CD4-positive, alpha-beta memory T cell (primary cell): ENCODE data around the gene HSPA9. TPM values are rescaled to one million over a fixed set of nuclear protein-coding genes. Genes with fewer than 3 reads are reported as not detected.
A peak's percentile ranks its signal among the peaks of the same experiment; 100 is the strongest.

Source experiments
- CTCF ChIA-PET: fragments of 350-600 bp; sonication (Branson Sonifier 250); formaldehyde crosslinking; loops from one replicate; lab custom pipeline; 2021; ENCODE audit warnings: inconsistent platforms; ENCODE audit not compliant: partially characterized antibody; lab: Charles Lee
- POLR2A ChIA-PET: fragments of 350-600 bp; sonication (Branson Sonifier 250); formaldehyde crosslinking; loops from one replicate; lab custom pipeline; 2021; ENCODE audit not compliant: partially characterized antibody; lab: Charles Lee
- DNase-seq, 5 donors: peaks; one replicate each; pipeline versions ENCODE4 v3.0.0 to v3.0.0-alpha.2; 2020 to 2022; ENCODE audit warnings: mixed read lengths in 1 of 5
- H3K27ac ChIP-seq: one replicate; pipeline ENCODE4 v1.7.0; 2013; ENCODE audit warnings: low read depth, low read length
- H3K27me3 ChIP-seq: 2 replicates; pipeline ENCODE4 v1.7.0; 2013; ENCODE audit warnings: mild to moderate bottlenecking, low read length, moderate library complexity; ENCODE audit not compliant: insufficient read depth
- H3K36me3 ChIP-seq: 2 replicates; pipeline ENCODE4 v1.7.0; 2013; ENCODE audit warnings: mild to moderate bottlenecking, low read length, moderate library complexity; ENCODE audit not compliant: insufficient read depth
- H3K4me1 ChIP-seq: 2 replicates; pipeline ENCODE4 v1.7.0; 2013; ENCODE audit warnings: mild to moderate bottlenecking, low read length, moderate library complexity; ENCODE audit not compliant: insufficient read depth
- H3K4me3 ChIP-seq, 2 donors: one replicate each; pipeline ENCODE4 v1.7.0; 2013; ENCODE audit warnings: low read length in 2 of 2, mild to moderate bottlenecking in 1 of 2
- H3K9me3 ChIP-seq, 2 donors: one replicate each; pipeline ENCODE4 v1.7.0; 2013; ENCODE audit warnings: low read length in 2 of 2, control low read depth in 1 of 2; ENCODE audit not compliant: control insufficient read depth in 1 of 2
- H3K27ac Mint-ChIP-seq, 7 donors: one replicate each; pipeline ENCODE4 v1.8.0; 2020 to 2021; ENCODE audit warnings: mixed read lengths in 7 of 7, mild to moderate bottlenecking in 6 of 7, inconsistent platforms in 3 of 7, moderate library complexity in 3 of 7
- H3K27me3 Mint-ChIP-seq, 2 donors: one replicate each; pipeline ENCODE4 v1.8.0; 2020 to 2021; ENCODE audit warnings: mixed read lengths in 2 of 2
- H3K36me3 Mint-ChIP-seq, 2 donors: one replicate each; pipeline ENCODE4 v1.8.0; 2020 to 2021; ENCODE audit warnings: mixed read lengths in 2 of 2, inconsistent platforms in 1 of 2, mild to moderate bottlenecking in 1 of 2
- H3K4me1 Mint-ChIP-seq, 4 donors: one replicate each; pipeline ENCODE4 v1.8.0; 2020 to 2021; ENCODE audit warnings: mixed read lengths in 4 of 4, mild to moderate bottlenecking in 1 of 4
- H3K4me3 Mint-ChIP-seq, 8 donors: one replicate each; pipeline ENCODE4 v1.8.0; 2020 to 2021; ENCODE audit warnings: mixed read lengths in 8 of 8, mild to moderate bottlenecking in 7 of 8, moderate library complexity in 6 of 8, inconsistent platforms in 3 of 8
- H3K9me3 Mint-ChIP-seq, 8 donors: one replicate each; pipeline ENCODE4 v1.8.0; 2020 to 2021; ENCODE audit warnings: mixed read lengths in 8 of 8, mild to moderate bottlenecking in 5 of 8, inconsistent platforms in 3 of 8, moderate library complexity in 1 of 8
- intact Hi-C: fragments of 100-400 bp; cut with micrococcal nuclease; formaldehyde crosslinking; loops from one replicate; pipeline ENCODE4 v1.15.1; 2023
- polyA plus RNA-seq, 2 donors: library from polyadenylated mRNA; unstranded; fragments of 300-500 nt; fragmentation: Illumina TruSeq; gene quantifications; one replicate each; pipeline ENCODE4 v1.2.3, GENCODE V29; 2021
- total RNA-seq, 2 experiments: library from RNA; stranded (reverse); gene quantifications; one replicate each; pipeline ENCODE4 v1.2.3, GENCODE V29; 2021

The HSPA9 gene
- total and polyA plus RNA-seq, 4 experiments from 2014 or later, result 144 to 171 (median 154) TPM

GRCh38 chr5:138610918-138611677 is 35.9 kb upstream of the HSPA9 start:
- no peak for DNase-seq
- Histone ChIP-seq H3K36me3 (no peaks in the 10 kb centered on the region), H3K27ac (no peak overlapping the region), H3K4me3 (no peak overlapping the region), H3K4me1 (peaks cover 10% of the 10 kb centered on the region), H3K9me3 (no peaks in the 10 kb centered on the region), H3K27me3 (no peaks in the 10 kb centered on the region)
- Mint-ChIP-seq H3K4me1 (peaks cover 6 to 14% (median 9%) of the 10 kb centered on the region in 4 donors), H3K27ac (no peak overlapping the region), H3K27me3 (peaks cover 27 to 30% of the 10 kb centered on the region in 2 donors), H3K36me3 (no peaks in the 10 kb centered on the region), H3K9me3 (no peaks in the 10 kb centered on the region), H3K4me3 (peak overlapping the region in 5 of 8 donors; percentile 6 to 58 (median 33))
- CTCF ChIA-PET, result no interaction called here
- POLR2A ChIA-PET, result no interaction called here
- intact Hi-C loops, result no loop called here

DNA sequence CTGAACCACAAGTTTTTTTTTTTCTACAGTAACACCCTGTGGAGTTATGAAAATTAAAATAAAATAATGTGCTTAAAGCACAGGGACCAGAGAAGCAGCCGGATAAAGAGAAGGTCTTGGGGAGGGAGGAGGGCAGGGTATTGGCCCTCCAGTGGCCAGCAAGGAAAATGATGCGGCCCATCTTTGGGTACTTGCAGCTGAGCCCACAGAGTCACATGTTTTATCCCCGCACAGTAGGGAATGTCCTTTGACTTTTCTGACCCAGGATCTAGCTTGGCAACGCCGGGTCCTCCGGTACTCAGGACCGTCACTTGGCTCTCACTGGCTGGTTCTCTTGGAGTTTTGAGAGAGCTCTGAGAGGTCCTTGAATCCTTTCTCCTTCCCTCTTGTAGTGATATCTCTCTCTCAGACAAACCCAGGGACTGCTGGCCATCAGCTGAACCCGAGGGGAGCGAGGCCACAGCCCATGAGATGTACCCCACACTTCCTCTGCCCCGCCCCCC is 35.3 kb upstream of the HSPA9 start:
- intact Hi-C loops, result no loop called here
- Mint-ChIP-seq H3K27ac (no peak overlapping the region), H3K4me1 (peaks cover 6 to 14% (median 9%) of the 10 kb centered on the region in 4 donors), H3K4me3 (no peak overlapping the region), H3K27me3 (peaks cover 29 to 34% of the 10 kb centered on the region in 2 donors), H3K9me3 (no peaks in the 10 kb centered on the region), H3K36me3 (no peaks in the 10 kb centered on the region)
- no peaks in the 10 kb centered on the region for H3K36me3 ChIP-seq
- DNase-seq, result no peak
- H3K4me1 ChIP-seq, result peaks cover 10% of the 10 kb centered on the region
- H3K9me3 ChIP-seq, result no peaks in the 10 kb centered on the region
- H3K4me3 ChIP-seq, result no peak overlapping the region
- ChIA-PET CTCF (no interaction called here), POLR2A (no interaction called here)
- no peak overlapping the region for H3K27ac ChIP-seq
- H3K27me3 ChIP-seq, result no peaks in the 10 kb centered on the region

GRCh38 chr5:138606378-138607064 is 31.3 kb upstream of the HSPA9 start:
- H3K36me3 Mint-ChIP-seq, result no peaks in the 10 kb centered on the region
- POLR2A ChIA-PET, result no interaction called here

GRCh38 chr5:138605254-138605972 is 30.2 kb upstream of the HSPA9 start:
- ChIA-PET POLR2A (no interaction called here), CTCF (interaction anchor here (1.0 to 1.4 kb wide), 2 partner anchors 10 to 12 kb away, joined by 3 read pairs; no protein-coding TSS in a partner anchor)

More at GRCh38 chr5:138606378-138607064, 31.3 kb upstream of the HSPA9 start:
- Histone ChIP-seq H3K9me3 (no peaks in the 10 kb centered on the region), H3K27ac (no peak overlapping the region), H3K4me1 (peaks cover 14% of the 10 kb centered on the region), H3K4me3 (no peak overlapping the region), H3K36me3 (no peaks in the 10 kb centered on the region), H3K27me3 (no peaks in the 10 kb centered on the region)
- Mint-ChIP-seq H3K9me3 (no peaks in the 10 kb centered on the region), H3K27me3 (peaks cover 21 to 28% of the 10 kb centered on the region in 2 donors), H3K4me1 (peaks cover 3 to 17% (median 6%) of the 10 kb centered on the region in 4 donors), H3K27ac (no peak overlapping the region), H3K4me3 (no peak overlapping the region)
- intact Hi-C loops, result no loop called here
- DNase-seq, result no peak
- CTCF ChIA-PET, result no interaction called here

GRCh38 chr5:138604176-138604785 is 29.1 kb upstream of the HSPA9 start:
- intact Hi-C loops, result no loop called here
- Mint-ChIP-seq H3K4me1 (peaks cover 0 to 6% (median under 1%) of the 10 kb centered on the region in 4 donors), H3K36me3 (no peaks in the 10 kb centered on the region), H3K9me3 (no peaks in the 10 kb centered on the region), H3K27ac (peak overlapping the region in 1 of 7 donors; percentile 63), H3K27me3 (peaks cover 20 to 25% of the 10 kb centered on the region in 2 donors), H3K4me3 (no peak overlapping the region)
- H3K4me3 ChIP-seq, result no peak overlapping the region
- no peaks in the 10 kb centered on the region for H3K9me3 ChIP-seq
- H3K27ac ChIP-seq, result no peak overlapping the region
- no peaks in the 10 kb centered on the region for H3K27me3 ChIP-seq
- POLR2A ChIA-PET, result no interaction called here
- peaks cover 5% of the 10 kb centered on the region for H3K4me1 ChIP-seq
- CTCF ChIA-PET, result interaction anchor here (0.9 to 1.5 kb wide), 4 partner anchors 8 to 25 kb away, joined by 3 to 5 read pairs (median 3); no protein-coding TSS in a partner anchor
- DNase-seq, result no peak
- no peaks in the 10 kb centered on the region for H3K36me3 ChIP-seq

More at GRCh38 chr5:138605254-138605972, 30.2 kb upstream of the HSPA9 start:
- no peak overlapping the region for H3K27ac ChIP-seq
- peaks cover 0 to 6% (median under 1%) of the 10 kb centered on the region in 4 donors for H3K4me1 Mint-ChIP-seq
- no peaks in the 10 kb centered on the region for H3K36me3 Mint-ChIP-seq
- no peak overlapping the region for H3K4me3 Mint-ChIP-seq
- intact Hi-C loops, result no loop called here
- H3K27ac Mint-ChIP-seq, result no peak overlapping the region
- H3K27me3 ChIP-seq, result no peaks in the 10 kb centered on the region
- H3K9me3 ChIP-seq, result no peaks in the 10 kb centered on the region
- DNase-seq, result no peak
- H3K36me3 ChIP-seq, result no peaks in the 10 kb centered on the region
- peaks cover 21 to 26% of the 10 kb centered on the region in 2 donors for H3K27me3 Mint-ChIP-seq
- H3K4me3 ChIP-seq, result no peak overlapping the region
- peaks cover 5% of the 10 kb centered on the region for H3K4me1 ChIP-seq
- no peaks in the 10 kb centered on the region for H3K9me3 Mint-ChIP-seq

DNA sequence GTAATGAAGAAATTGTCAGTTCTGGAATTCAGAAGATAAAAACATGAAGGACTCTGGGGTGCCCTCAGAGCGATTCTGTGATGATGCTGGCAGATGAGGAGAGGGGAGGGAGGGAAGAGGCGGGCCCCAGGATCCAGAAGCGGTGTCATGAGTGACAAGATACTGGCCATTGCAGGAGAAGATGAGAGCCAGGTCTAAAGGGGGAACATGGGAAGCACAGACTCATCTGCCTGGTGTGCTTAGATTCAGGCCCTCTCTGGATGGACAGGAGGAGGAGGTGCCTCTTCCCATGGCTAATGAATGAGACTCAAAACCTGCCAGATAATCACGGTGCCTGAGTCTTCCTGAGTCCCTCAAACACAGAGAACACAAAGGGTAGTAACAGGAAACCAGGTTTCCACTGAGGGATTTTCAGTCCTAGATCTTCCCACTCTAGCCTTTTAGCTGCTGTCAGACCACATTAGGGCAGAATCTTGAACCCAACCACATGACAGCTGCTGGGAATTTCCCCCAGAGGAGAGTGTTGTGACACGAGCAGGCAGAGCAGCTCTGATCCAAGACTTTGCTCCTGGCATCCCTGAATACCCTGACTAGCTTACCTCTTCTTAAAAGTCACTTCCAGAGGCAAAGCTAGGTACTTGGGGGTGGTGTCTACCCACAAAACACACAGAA is 28.2 kb upstream of the HSPA9 start:
- Histone ChIP-seq H3K36me3 (no peaks in the 10 kb centered on the region), H3K27me3 (no peaks in the 10 kb centered on the region), H3K27ac (no peak overlapping the region), H3K9me3 (no peaks in the 10 kb centered on the region), H3K4me3 (no peak overlapping the region), H3K4me1 (peaks cover 5% of the 10 kb centered on the region)
- H3K9me3 Mint-ChIP-seq, result no peaks in the 10 kb centered on the region
- H3K4me3 Mint-ChIP-seq, result no peak overlapping the region
- H3K4me1 Mint-ChIP-seq, result peaks cover 0 to 6% (median under 1%) of the 10 kb centered on the region in 4 donors
- peaks cover 28 to 29% of the 10 kb centered on the region in 2 donors for H3K27me3 Mint-ChIP-seq
- H3K27ac Mint-ChIP-seq, result no peak overlapping the region
- DNase-seq, result no peak
- ChIA-PET CTCF (interaction anchor here (1.5 to 1.6 kb wide), 2 partner anchors 10 to 24 kb away, joined by 3 to 5 read pairs; no protein-coding TSS in a partner anchor), POLR2A (no interaction called here)
- intact Hi-C loops, result no loop called here
- no peaks in the 10 kb centered on the region for H3K36me3 Mint-ChIP-seq
